ENCODE data around the gene FNDC8.

FNDC8 gene

GRCh38 chr17:35121315-35121714 lies at the start of gene FNDC8:
Gene FNDC8, plus strand, starts transcription at chr17:35121615. Its CDS starts 79 bp downstream, at chr17:35121694.
- H3K27me3 ChIP-seq (ENCODE audit: control insufficient read depth, insufficient read depth, low read length) = peaks cover 14% of the 10 kb centered on the region
- H3K4me3 ChIP-seq (ENCODE audit: low read length) = no peak within 1 kb of the TSS
- no peak within 1 kb of the TSS for H3K27ac ChIP-seq (ENCODE audit: low read length)
- no peaks in the 10 kb centered on the region for H3K36me3 ChIP-seq (ENCODE audit: control insufficient read depth, low read depth, low read length)
- H3K9me3 ChIP-seq (ENCODE audit: control insufficient read depth, low read depth, low read length) = no peaks in the 10 kb centered on the region
- H3K4me1 ChIP-seq (ENCODE audit: control insufficient read depth, low read depth, low read length) = no peaks in the 10 kb centered on the region
- H3K9ac ChIP-seq (ENCODE audit: low read length) = no peak within 1 kb of the TSS

GRCh38 chr17:35073183-35073790 lies 48.1 kb upstream of the FNDC8 start:
- no peak overlapping the region for H3K4me3 ChIP-seq (ENCODE audit: low read length)
- no peaks in the 10 kb centered on the region for H3K36me3 ChIP-seq (ENCODE audit: control insufficient read depth, low read depth, low read length)
- H3K9me3 ChIP-seq (ENCODE audit: control insufficient read depth, low read depth, low read length) = no peaks in the 10 kb centered on the region
- no peak overlapping the region for H3K27ac ChIP-seq (ENCODE audit: low read length)
- H3K4me1 ChIP-seq (ENCODE audit: control insufficient read depth, low read depth, low read length) = no peaks in the 10 kb centered on the region
- no peak overlapping the region for H3K9ac ChIP-seq (ENCODE audit: low read length)
- H3K27me3 ChIP-seq (ENCODE audit: control insufficient read depth, insufficient read depth, low read length) = no peaks in the 10 kb centered on the region

- no peaks in the 10 kb centered on the region for H3K36me3 ChIP-seq (ENCODE audit: control insufficient read depth, low read depth, low read length)
- no peaks in the 10 kb centered on the region for H3K4me1 ChIP-seq (ENCODE audit: control insufficient read depth, low read depth, low read length)
- no peaks in the 10 kb centered on the region for H3K27me3 ChIP-seq (ENCODE audit: control insufficient read depth, insufficient read depth, low read length)
- no peaks in the 10 kb centered on the region for H3K9me3 ChIP-seq (ENCODE audit: control insufficient read depth, low read depth, low read length)
- H3K9ac ChIP-seq (ENCODE audit: low read length) = no peak overlapping the region
- H3K27ac ChIP-seq (ENCODE audit: low read length) = no peak overlapping the region
- no peak overlapping the region for H3K4me3 ChIP-seq (ENCODE audit: low read length)
Measured at GRCh38 chr17:35073991-35074627, 47.3 kb upstream of the FNDC8 start.

- Histone ChIP-seq H3K36me3 (ENCODE audit: control insufficient read depth, low read depth, low read length) (no peaks in the 10 kb centered on the region), H3K4me1 (ENCODE audit: control insufficient read depth, low read depth, low read length) (peaks cover 1% of the 10 kb centered on the region), H3K4me3 (ENCODE audit: low read length) (no peak overlapping the region), H3K27me3 (ENCODE audit: control insufficient read depth, insufficient read depth, low read length) (no peaks in the 10 kb centered on the region), H3K9me3 (ENCODE audit: control insufficient read depth, low read depth, low read length) (no peaks in the 10 kb centered on the region), H3K9ac (ENCODE audit: low read length) (no peak overlapping the region), H3K27ac (ENCODE audit: low read length) (no peak overlapping the region)
Measured at GRCh38 chr17:35074711-35075707, 46.4 kb upstream of the FNDC8 start.

- Histone ChIP-seq H3K9ac (ENCODE audit: low read length) (no peak overlapping the region), H3K27ac (ENCODE audit: low read length) (no peak overlapping the region), H3K4me1 (ENCODE audit: control insufficient read depth, low read depth, low read length) (peaks cover 8% of the 10 kb centered on the region), H3K36me3 (ENCODE audit: control insufficient read depth, low read depth, low read length) (no peaks in the 10 kb centered on the region), H3K9me3 (ENCODE audit: control insufficient read depth, low read depth, low read length) (no peaks in the 10 kb centered on the region), H3K4me3 (ENCODE audit: low read length) (no peak overlapping the region), H3K27me3 (ENCODE audit: control insufficient read depth, insufficient read depth, low read length) (no peaks in the 10 kb centered on the region)
Measured at GRCh38 chr17:35076874-35077273, 44.5 kb upstream of the FNDC8 start.

GRCh38 chr17:35079547-35080423 lies 41.6 kb upstream of the FNDC8 start:
- Histone ChIP-seq H3K9ac (ENCODE audit: low read length) (no peak overlapping the region), H3K36me3 (ENCODE audit: control insufficient read depth, low read depth, low read length) (no peaks in the 10 kb centered on the region), H3K27me3 (ENCODE audit: control insufficient read depth, insufficient read depth, low read length) (no peaks in the 10 kb centered on the region), H3K4me3 (ENCODE audit: low read length) (no peak overlapping the region), H3K27ac (ENCODE audit: low read length) (no peak overlapping the region), H3K9me3 (ENCODE audit: control insufficient read depth, low read depth, low read length) (no peaks in the 10 kb centered on the region), H3K4me1 (ENCODE audit: control insufficient read depth, low read depth, low read length) (peaks cover 21% of the 10 kb centered on the region)

GRCh38 chr17:35080536-35080935 lies 40.9 kb upstream of the FNDC8 start:
- Histone ChIP-seq H3K9me3 (ENCODE audit: control insufficient read depth, low read depth, low read length) (no peaks in the 10 kb centered on the region), H3K27me3 (ENCODE audit: control insufficient read depth, insufficient read depth, low read length) (no peaks in the 10 kb centered on the region), H3K36me3 (ENCODE audit: control insufficient read depth, low read depth, low read length) (no peaks in the 10 kb centered on the region), H3K9ac (ENCODE audit: low read length) (no peak overlapping the region), H3K27ac (ENCODE audit: low read length) (no peak overlapping the region), H3K4me1 (ENCODE audit: control insufficient read depth, low read depth, low read length) (peaks cover 27% of the 10 kb centered on the region), H3K4me3 (ENCODE audit: low read length) (no peak overlapping the region)

- no peak overlapping the region for H3K9ac ChIP-seq (ENCODE audit: low read length)
- no peaks in the 10 kb centered on the region for H3K27me3 ChIP-seq (ENCODE audit: control insufficient read depth, insufficient read depth, low read length)
Measured at GRCh38 chr17:35081638-35082037, 39.8 kb upstream of the FNDC8 start.

GRCh38 chr17:35082073-35082657 lies 39.2 kb upstream of the FNDC8 start:
- Histone ChIP-seq H3K4me1 (ENCODE audit: control insufficient read depth, low read depth, low read length) (peaks cover 36% of the 10 kb centered on the region), H3K9me3 (ENCODE audit: control insufficient read depth, low read depth, low read length) (no peaks in the 10 kb centered on the region), H3K27ac (ENCODE audit: low read length) (no peak overlapping the region), H3K27me3 (ENCODE audit: control insufficient read depth, insufficient read depth, low read length) (no peaks in the 10 kb centered on the region), H3K9ac (ENCODE audit: low read length) (no peak overlapping the region), H3K4me3 (ENCODE audit: low read length) (no peak overlapping the region), H3K36me3 (ENCODE audit: control insufficient read depth, low read depth, low read length) (no peaks in the 10 kb centered on the region)

More at GRCh38 chr17:35081638-35082037, 39.8 kb upstream of the FNDC8 start:
- Histone ChIP-seq H3K27ac (ENCODE audit: low read length) (no peak overlapping the region), H3K9me3 (ENCODE audit: control insufficient read depth, low read depth, low read length) (no peaks in the 10 kb centered on the region), H3K4me3 (ENCODE audit: low read length) (no peak overlapping the region), H3K4me1 (ENCODE audit: control insufficient read depth, low read depth, low read length) (peaks cover 31% of the 10 kb centered on the region), H3K36me3 (ENCODE audit: control insufficient read depth, low read depth, low read length) (no peaks in the 10 kb centered on the region)

GRCh38 chr17:35083071-35083470 lies 38.3 kb upstream of the FNDC8 start:
- no peak overlapping the region for H3K4me3 ChIP-seq (ENCODE audit: low read length)
- no peaks in the 10 kb centered on the region for H3K9me3 ChIP-seq (ENCODE audit: control insufficient read depth, low read depth, low read length)
- H3K27ac ChIP-seq (ENCODE audit: low read length) = no peak overlapping the region
- no peaks in the 10 kb centered on the region for H3K36me3 ChIP-seq (ENCODE audit: control insufficient read depth, low read depth, low read length)
- H3K4me1 ChIP-seq (ENCODE audit: control insufficient read depth, low read depth, low read length) = peaks cover 45% of the 10 kb centered on the region
- peaks cover 8% of the 10 kb centered on the region for H3K27me3 ChIP-seq (ENCODE audit: control insufficient read depth, insufficient read depth, low read length)
- no peak overlapping the region for H3K9ac ChIP-seq (ENCODE audit: low read length)
